ACC112 (cell line): ENCODE measurements around the gene ADGRF1.
"Not testable (repeated sequence)": the region's sequence is repeated elsewhere in the genome, so short reads cannot be mapped to it uniquely, and the experiment has no call there.

Experiments
- H2AFZ ChIP-seq: fragments of 200-600 bp; sonication (generic); one replicate; pipeline ENCODE4 v1.6.0; 2017; ENCODE audit warnings: antibody characterized with exemption, low read length; ENCODE audit not compliant: unreplicated experiment
- H3K27ac ChIP-seq: fragments of 200-600 bp; sonication (generic); 2 replicates; pipeline ENCODE4 v1.5.1; 2014; ENCODE audit warnings: low read depth, mild to moderate bottlenecking, antibody characterized with exemption, low read length, moderate library complexity
- H3K27me3 ChIP-seq: fragments of 200-600 bp; sonication (generic); 2 replicates; pipeline ENCODE4 v1.6.1; 2014; ENCODE audit warnings: mild to moderate bottlenecking, antibody characterized with exemption, low read length, moderate library complexity, mixed read lengths; ENCODE audit not compliant: insufficient read depth
- H3K36me3 ChIP-seq: fragments of 200-600 bp; sonication (generic); 2 replicates; pipeline ENCODE4 v1.6.1; 2016; ENCODE audit warnings: mild to moderate bottlenecking, antibody characterized with exemption, low read length, moderate library complexity, mixed read lengths; ENCODE audit not compliant: insufficient read depth
- H3K4me1 ChIP-seq: fragments of 200-600 bp; sonication (generic); one replicate; pipeline ENCODE4 v1.6.1; 2016; ENCODE audit warnings: low read length, mixed read lengths; ENCODE audit not compliant: insufficient read depth, unreplicated experiment, control insufficient read depth
- H3K4me3 ChIP-seq: fragments of 200-600 bp; sonication (generic); 2 replicates; pipeline ENCODE4 v1.5.1; 2014; ENCODE audit warnings: mild to moderate bottlenecking, low read depth, low read length
- H3K79me2 ChIP-seq: fragments of 200-600 bp; sonication (generic); one replicate; pipeline ENCODE4 v1.6.0; 2016; ENCODE audit warnings: low read length; ENCODE audit not compliant: control insufficient read depth, unreplicated experiment, insufficient read depth

The ADGRF1 gene

DNA sequence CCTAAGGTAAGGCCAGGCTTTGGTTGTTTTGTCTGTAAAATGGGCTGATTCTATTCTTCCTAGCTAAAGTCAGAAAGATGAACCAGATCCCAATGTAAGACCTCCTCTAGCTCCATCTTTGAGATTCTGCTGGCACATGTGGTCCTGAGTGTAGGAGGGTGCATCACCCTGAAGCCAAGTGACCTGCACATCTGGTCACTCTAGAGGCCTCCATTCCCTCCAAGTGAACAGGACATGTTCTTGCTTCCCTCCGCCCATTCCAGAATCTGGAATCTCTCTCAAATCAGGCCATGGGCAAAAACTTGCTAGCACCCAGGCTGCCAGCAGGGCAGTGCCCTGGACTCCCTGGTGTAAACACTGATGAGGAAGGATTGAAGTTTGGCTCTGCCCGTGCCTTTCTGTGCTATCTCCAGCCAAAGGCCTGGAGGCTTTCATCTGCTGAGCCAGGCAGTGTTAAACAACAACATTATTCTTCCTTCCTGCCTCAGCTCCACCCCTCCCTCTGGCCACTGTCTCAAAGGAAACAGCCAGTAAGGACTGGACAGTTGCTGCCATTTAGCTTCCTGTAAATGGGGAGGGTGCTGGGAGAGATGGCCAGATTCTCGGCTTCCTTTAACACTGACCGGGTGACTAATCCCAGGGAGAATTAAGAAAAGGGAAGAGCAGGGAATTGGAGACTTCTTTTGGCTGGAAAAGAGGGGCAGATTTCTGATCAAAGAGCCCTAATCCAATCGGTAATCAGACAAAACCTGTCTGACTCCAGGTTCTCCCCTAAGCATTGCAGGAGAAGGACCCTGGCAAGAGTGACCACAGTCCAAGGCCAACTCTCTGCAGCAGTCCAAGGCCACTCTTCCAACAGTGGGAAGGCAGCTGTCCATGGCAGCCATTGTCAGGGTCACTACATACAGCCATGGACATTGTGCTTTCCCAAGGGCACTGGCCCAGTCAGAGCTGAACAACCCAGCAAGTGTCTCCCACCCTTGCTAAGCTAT lies 19.5 kb upstream of the ADGRF1 start:
- no peaks in the 10 kb centered on the region for H3K4me1 ChIP-seq
- no peak overlapping the region for H3K27ac ChIP-seq
- H3K27me3 ChIP-seq = no peaks in the 10 kb centered on the region
- no peaks in the 10 kb centered on the region for H3K36me3 ChIP-seq
- H3K4me3 ChIP-seq = no peak overlapping the region
- H2AFZ ChIP-seq = peak overlapping the region; percentile 21
- no peaks in the 10 kb centered on the region for H3K79me2 ChIP-seq

- Histone ChIP-seq H3K27ac (no peak overlapping the region), H3K36me3 (no peaks in the 10 kb centered on the region), H3K79me2 (no peaks in the 10 kb centered on the region), H3K4me3 (no peak overlapping the region), H3K27me3 (no peaks in the 10 kb centered on the region), H2AFZ (no peak overlapping the region), H3K4me1 (no peaks in the 10 kb centered on the region)
Measured at GRCh38 chr6:47059216-47059885, 17.2 kb upstream of the ADGRF1 start.

DNA sequence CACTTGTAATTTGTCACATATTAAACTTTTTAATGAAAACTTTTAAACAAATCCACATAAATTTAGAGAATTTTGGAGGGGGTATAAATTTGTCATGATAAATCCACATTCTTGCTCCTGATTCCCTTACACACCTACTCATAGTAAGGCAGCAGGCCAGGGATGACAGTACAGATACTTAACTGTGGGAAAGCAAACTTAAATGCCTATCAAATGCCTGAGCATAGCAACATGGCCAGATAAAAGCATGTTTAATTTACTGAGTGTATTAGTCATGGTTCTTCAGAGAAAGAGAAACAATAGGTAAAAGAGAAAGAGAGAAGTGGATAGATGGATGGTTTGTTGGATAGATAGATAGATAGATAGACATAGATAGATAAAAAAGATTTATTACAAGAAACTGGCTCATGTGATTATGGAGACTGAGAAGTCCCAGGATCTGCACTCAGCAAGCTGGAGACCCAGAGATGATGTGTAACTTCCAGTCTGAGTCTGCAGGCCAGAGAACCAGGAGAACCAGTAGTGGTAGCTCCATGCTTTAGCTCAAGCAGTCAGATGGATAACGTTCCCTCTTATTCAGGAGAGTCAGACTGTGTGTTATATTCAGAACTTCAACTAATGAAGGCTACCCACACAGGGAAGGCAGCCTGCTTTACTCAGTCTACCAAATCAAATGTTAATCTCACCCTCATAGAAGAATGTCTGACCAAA lies 15.9 kb upstream of the ADGRF1 start:
- Histone ChIP-seq H3K36me3 (no peaks in the 10 kb centered on the region), H3K27me3 (no peaks in the 10 kb centered on the region), H3K4me3 (no peak overlapping the region), H2AFZ (no peak overlapping the region), H3K79me2 (no peaks in the 10 kb centered on the region), H3K27ac (no peak overlapping the region), H3K4me1 (no peaks in the 10 kb centered on the region)

DNA sequence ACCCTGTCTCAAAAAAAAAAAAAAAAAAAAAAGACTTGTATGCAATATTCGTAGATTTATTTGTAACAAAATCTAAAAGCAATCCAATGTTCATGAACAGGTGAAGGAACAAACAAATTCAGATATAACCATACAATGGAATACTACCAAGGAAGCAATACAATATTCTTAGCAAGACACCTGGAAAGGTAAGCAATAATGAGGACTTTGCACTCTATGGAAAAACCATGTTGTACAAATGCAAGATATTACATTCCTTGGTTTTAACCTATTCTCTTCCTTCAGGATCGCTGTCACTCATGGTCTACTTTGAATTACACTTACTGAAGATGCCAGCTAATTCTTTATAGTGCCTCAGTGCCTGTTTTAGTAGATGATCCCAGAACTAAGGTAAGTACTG lies 14.7 kb upstream of the ADGRF1 start:
- Histone ChIP-seq H3K27me3 (no peaks in the 10 kb centered on the region), H3K4me1 (no peaks in the 10 kb centered on the region), H3K4me3 (no peak overlapping the region)

GRCh38 chr6:47054302-47054701 lies 12.2 kb upstream of the ADGRF1 start:
- not testable (repeated sequence) for H3K36me3 ChIP-seq, H3K27me3 ChIP-seq, H3K79me2 ChIP-seq, H3K27ac ChIP-seq, H3K4me3 ChIP-seq, H2AFZ ChIP-seq, H3K4me1 ChIP-seq

More for the DNA sequence above, 14.7 kb upstream of the ADGRF1 start:
- no peaks in the 10 kb centered on the region for H3K36me3 ChIP-seq
- no peak overlapping the region for H3K27ac ChIP-seq
- H3K79me2 ChIP-seq = no peaks in the 10 kb centered on the region
- no peak overlapping the region for H2AFZ ChIP-seq

DNA sequence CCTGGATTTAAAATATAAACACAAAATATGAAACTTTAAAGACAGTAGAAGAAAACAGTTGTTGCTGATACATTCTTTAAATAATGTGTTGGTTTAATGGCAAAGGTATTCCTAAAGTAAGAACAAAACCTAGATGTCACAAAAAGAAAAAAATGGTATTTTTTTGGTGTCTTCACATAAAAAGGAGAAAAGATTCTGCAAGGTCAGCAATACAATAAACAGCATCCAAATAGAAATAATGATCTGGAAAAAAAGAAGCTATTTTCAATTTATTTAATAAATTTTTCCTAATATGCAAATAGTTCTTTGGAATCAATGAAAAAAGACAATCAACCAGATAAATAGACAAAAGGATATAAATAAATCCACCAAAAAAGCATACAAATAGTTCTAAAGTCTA lies 6.5 kb upstream of the ADGRF1 start:
- Histone ChIP-seq H3K27me3 (peaks cover 8% of the 10 kb centered on the region), H3K4me3 (no peak overlapping the region), H3K79me2 (no peaks in the 10 kb centered on the region), H3K4me1 (peaks cover 9% of the 10 kb centered on the region), H3K27ac (no peak overlapping the region), H2AFZ (no peak overlapping the region), H3K36me3 (no peaks in the 10 kb centered on the region)

- Histone ChIP-seq H2AFZ (peak overlapping the region; percentile 15), H3K36me3 (no peaks in the 10 kb centered on the region), H3K27me3 (peaks cover 8% of the 10 kb centered on the region), H3K4me3 (0 out of 2 replicates have a peak overlapping the region, but pooled peaks have one; percentile 9), H3K27ac (no peak overlapping the region), H3K79me2 (no peaks in the 10 kb centered on the region), H3K4me1 (peaks cover 9% of the 10 kb centered on the region)
Measured at GRCh38 chr6:47047479-47048407, 5.6 kb upstream of the ADGRF1 start.

GRCh38 chr6:47047097-47047478 lies 5.0 kb upstream of the ADGRF1 start:
- H3K36me3 ChIP-seq = no peaks in the 10 kb centered on the region
- H3K79me2 ChIP-seq = no peaks in the 10 kb centered on the region
- peaks cover 8% of the 10 kb centered on the region for H3K27me3 ChIP-seq
- H3K27ac ChIP-seq = no peak overlapping the region
- H3K4me1 ChIP-seq = peaks cover 9% of the 10 kb centered on the region
- H2AFZ ChIP-seq = peak overlapping the region; percentile 15
- H3K4me3 ChIP-seq = 0 out of 2 replicates have a peak overlapping the region, but pooled peaks have one; percentile 9

- peaks cover 9% of the 10 kb centered on the region for H3K4me1 ChIP-seq
- no peaks in the 10 kb centered on the region for H3K36me3 ChIP-seq
- H3K4me3 ChIP-seq = no peak overlapping the region
- H2AFZ ChIP-seq = no peak overlapping the region
- no peaks in the 10 kb centered on the region for H3K79me2 ChIP-seq
- no peak overlapping the region for H3K27ac ChIP-seq
- H3K27me3 ChIP-seq = peaks cover 8% of the 10 kb centered on the region
Measured at GRCh38 chr6:47044397-47044796, 2.3 kb upstream of the ADGRF1 start.

DNA sequence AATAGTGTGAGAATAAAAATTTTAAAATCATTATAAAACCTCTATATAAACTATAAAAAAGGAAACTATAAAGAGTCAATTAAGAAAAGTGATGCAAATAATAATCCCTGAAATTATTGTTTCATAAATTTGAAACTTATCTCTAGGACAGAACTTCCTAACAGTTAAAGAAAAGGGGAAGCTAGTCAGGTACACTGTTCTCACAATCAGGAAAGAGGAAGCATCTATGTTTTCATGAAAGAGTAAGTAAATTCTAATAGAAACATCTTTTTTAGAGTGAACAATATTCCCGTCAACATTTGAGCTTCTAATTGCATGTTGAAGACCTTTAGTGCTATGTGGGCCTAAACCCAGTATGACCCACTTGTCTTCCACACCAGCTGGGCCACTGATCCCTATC lies 1.2 kb upstream of the ADGRF1 start:
- H3K79me2 ChIP-seq = no peaks in the 10 kb centered on the region
- H3K27me3 ChIP-seq = peaks cover 3% of the 10 kb centered on the region; the same call in 1 of the 2 replicates
- peaks cover 9% of the 10 kb centered on the region for H3K4me1 ChIP-seq
- no peak overlapping the region for H3K4me3 ChIP-seq
- H2AFZ ChIP-seq = no peak overlapping the region
- H3K36me3 ChIP-seq = no peaks in the 10 kb centered on the region
- H3K27ac ChIP-seq = no peak overlapping the region
